Uterine smooth muscle cell (primary cell): ENCODE data around the gene PCDHAC2. TPM values are rescaled to one million over a fixed set of nuclear protein-coding genes. Genes with fewer than 3 reads are reported as not detected.

Source experiments
- total RNA-seq: library from RNA; depleted of rRNA; stranded (reverse); fragments of >200 nt; gene quantifications from 2 replicates; pipeline ENCODE4 v1.2.3, GENCODE V29; 2014

PCDHAC2 gene, protein sequence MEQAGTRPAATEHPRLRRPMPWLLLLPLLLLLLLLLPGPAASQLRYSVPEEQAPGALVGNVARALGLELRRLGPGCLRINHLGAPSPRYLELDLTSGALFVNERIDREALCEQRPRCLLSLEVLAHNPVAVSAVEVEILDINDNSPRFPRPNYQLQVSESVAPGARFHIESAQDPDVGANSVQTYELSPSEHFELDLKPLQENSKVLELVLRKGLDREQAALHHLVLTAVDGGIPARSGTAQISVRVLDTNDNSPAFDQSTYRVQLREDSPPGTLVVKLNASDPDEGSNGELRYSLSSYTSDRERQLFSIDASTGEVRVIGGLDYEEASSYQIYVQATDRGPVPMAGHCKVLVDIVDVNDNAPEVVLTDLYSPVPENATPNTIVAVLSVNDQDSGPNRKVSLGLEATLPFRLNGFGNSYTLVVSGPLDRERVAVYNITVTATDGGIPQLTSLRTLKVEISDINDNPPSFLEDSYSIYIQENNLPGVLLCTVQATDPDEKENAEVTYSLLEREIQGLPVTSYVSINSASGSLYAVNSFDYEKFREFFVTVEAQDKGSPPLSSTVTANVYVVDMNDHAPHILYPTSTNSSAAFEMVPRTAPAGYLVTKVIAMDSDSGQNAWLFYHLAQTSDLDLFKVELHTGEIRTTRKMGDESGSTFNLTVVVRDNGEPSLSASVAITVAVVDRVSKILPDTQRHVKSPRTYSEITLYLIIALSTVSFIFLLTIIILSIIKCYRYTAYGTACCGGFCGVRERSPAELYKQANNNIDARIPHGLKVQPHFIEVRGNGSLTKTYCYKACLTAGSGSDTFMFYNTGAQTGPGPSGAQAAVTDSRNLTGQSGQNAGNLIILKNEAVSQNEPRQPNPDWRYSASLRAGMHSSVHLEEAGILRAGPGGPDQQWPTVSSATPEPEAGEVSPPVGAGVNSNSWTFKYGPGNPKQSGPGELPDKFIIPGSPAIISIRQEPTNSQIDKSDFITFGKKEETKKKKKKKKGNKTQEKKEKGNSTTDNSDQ
- 0.55 and 1.9 TPM in 2 replicates for total RNA-seq

DNA sequence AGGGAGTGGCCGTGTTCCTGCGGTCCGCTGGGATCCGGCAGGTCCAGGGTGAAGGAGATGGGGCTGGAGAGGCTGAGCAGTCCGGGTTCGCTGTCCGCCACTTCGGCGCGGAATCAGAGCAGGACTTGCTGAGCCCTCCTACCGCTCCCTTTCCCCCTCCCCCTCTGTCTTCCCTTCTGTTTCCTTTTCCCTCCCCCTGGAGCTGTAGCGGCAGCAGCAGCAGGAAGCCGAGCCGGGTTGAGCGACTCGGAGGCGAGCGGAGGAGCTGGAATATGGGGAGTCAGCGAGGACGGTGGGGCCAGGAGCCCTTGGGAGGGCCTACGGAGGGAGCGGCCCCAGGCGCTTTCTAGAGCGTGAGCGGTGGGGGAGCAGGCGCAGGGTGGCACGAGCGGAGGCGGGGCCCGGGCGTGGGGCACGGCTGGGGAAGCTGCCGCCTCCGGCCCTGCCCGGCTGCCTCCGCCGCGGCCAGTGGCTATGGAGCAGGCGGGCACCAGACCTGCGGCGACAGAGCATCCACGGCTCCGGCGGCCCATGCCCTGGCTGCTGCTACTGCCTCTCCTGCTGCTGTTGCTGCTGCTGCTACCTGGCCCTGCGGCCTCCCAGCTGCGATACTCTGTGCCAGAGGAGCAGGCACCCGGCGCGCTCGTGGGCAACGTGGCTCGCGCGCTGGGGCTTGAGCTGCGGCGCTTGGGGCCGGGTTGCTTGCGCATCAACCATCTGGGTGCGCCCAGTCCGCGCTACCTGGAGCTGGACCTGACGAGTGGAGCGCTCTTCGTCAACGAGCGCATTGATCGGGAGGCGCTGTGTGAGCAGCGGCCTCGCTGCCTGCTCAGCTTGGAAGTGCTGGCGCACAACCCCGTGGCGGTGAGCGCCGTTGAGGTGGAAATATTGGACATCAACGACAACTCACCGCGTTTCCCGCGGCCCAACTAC is at the start of gene PCDHAC2:
Gene PCDHAC2 (plus strand): TSS at position 184 of the 933 bp plus-strand sequence. CDS start 291 bp downstream, at position 475.

DNA sequence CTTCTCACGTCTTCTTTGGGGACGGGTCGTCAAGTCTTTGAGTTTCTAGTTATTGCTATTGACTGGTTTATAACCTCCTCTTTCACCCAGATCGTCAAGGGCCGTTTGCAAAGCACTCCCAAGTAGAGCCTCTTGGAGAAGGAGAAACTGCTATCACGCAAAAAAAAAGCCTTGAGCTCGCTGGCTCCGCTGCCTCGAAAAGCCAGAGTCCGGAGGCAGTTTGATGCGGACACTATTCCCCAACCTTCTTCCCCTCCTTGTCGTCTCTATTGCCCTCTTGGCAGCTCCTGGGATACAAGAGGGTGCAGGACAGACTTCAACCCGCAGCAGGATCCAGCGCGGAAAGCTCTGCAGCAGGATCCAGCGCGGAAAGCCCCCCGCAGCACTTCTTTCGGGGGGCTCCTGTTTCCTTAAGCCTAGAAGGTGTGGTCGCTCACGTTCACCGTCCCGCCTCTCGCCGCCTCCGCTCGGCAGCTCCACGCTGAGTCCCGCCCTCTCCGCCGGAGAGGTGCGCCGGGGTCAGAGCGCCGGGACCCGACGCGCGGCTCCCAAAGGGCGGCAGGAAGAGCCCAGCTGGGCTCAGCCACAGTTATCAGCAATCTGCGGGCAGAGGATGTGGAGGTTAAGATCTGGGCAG is 40.4 kb upstream of the PCDHAC2 start, which contains the start of gene PCDHAC1:
Gene PCDHAC1 (plus strand): TSS at position 494 of the 637 bp plus-strand sequence. CDS start 594 bp downstream, outside the sequence.

Other genes starting within 250 kb of the PCDHAC2 start
- gene PCDHA1, start 180.3 kb upstream of the PCDHAC2 start, total RNA-seq, result under 0.01 TPM in 2 replicates
- gene PCDHA2, start 171.6 kb upstream of the PCDHAC2 start, total RNA-seq, result under 0.01 and 0.11 TPM in 2 replicates
- under 0.01 and 0.25 TPM in 2 replicates for gene PCDHA3, start 165.4 kb upstream of the PCDHAC2 start, total RNA-seq
- gene PCDHA4, start 159.4 kb upstream of the PCDHAC2 start, total RNA-seq, result 0.11 and 0.62 TPM in 2 replicates
- gene PCDHA5, start 144.9 kb upstream of the PCDHAC2 start, total RNA-seq, result 0.11 and 0.12 TPM in 2 replicates
- 0.77 and 1.4 TPM in 2 replicates for gene PCDHA6, start 138.5 kb upstream of the PCDHAC2 start, total RNA-seq
- 0.22 and 0.87 TPM in 2 replicates for gene PCDHA7, start 132.2 kb upstream of the PCDHAC2 start, total RNA-seq
- gene PCDHA8, start 125.3 kb upstream of the PCDHAC2 start, total RNA-seq, result 0.11 and 0.12 TPM in 2 replicates
- 0.11 and 0.12 TPM in 2 replicates for gene PCDHA9, start 118.1 kb upstream of the PCDHAC2 start, total RNA-seq
- 0.33 and 0.37 TPM in 2 replicates for gene PCDHA10, start 110.6 kb upstream of the PCDHAC2 start, total RNA-seq
- gene PCDHA11, start 97.5 kb upstream of the PCDHAC2 start, total RNA-seq, result 0.22 and 0.50 TPM in 2 replicates
- 0.11 and 0.12 TPM in 2 replicates for gene PCDHA12, start 91.2 kb upstream of the PCDHAC2 start, total RNA-seq
- under 0.01 and 0.25 TPM in 2 replicates for gene PCDHA13, start 84.4 kb upstream of the PCDHAC2 start, total RNA-seq
- gene PCDHAC1, start 40.2 kb upstream of the PCDHAC2 start, total RNA-seq, result 0.11 and 0.25 TPM in 2 replicates
- not detected in 2 replicates for gene PCDHB1, start 84.9 kb downstream of the PCDHAC2 start, total RNA-seq
- 0.55 and 2.0 TPM in 2 replicates for gene PCDHB2, start 128.1 kb downstream of the PCDHAC2 start, total RNA-seq
- gene PCDHB3, start 134.0 kb downstream of the PCDHAC2 start, total RNA-seq, result 0.75 and 0.77 TPM in 2 replicates
- gene PCDHB4, start 155.3 kb downstream of the PCDHAC2 start, total RNA-seq, result under 0.01 and 0.12 TPM in 2 replicates
- 0.22 and 0.50 TPM in 2 replicates for gene PCDHB5, start 168.7 kb downstream of the PCDHAC2 start, total RNA-seq
- gene PCDHB6, start 183.6 kb downstream of the PCDHAC2 start, total RNA-seq, result under 0.01 TPM in 2 replicates
- 0.11 and 0.12 TPM in 2 replicates for gene PCDHB7, start 206.2 kb downstream of the PCDHAC2 start, total RNA-seq
- 0.11 and 0.25 TPM in 2 replicates for gene PCDHB8, start 211.3 kb downstream of the PCDHAC2 start, total RNA-seq
- gene PCDHB16, start 215.9 kb downstream of the PCDHAC2 start, total RNA-seq, result 0.12 and 0.33 TPM in 2 replicates
- under 0.01 TPM in 2 replicates for gene PCDHB9, start 220.7 kb downstream of the PCDHAC2 start, total RNA-seq
- 0.11 and 0.12 TPM in 2 replicates for gene PCDHB10, start 225.9 kb downstream of the PCDHAC2 start, total RNA-seq
- gene PCDHB11, start 233.2 kb downstream of the PCDHAC2 start, total RNA-seq, result under 0.01 TPM in 1 of 2 replicates, not detected in the other
- under 0.01 and 0.12 TPM in 2 replicates for gene PCDHB12, start 242.2 kb downstream of the PCDHAC2 start, total RNA-seq
- under 0.01 and 0.12 TPM in 2 replicates for gene PCDHB13, start 247.4 kb downstream of the PCDHAC2 start, total RNA-seq